GM19468 (cell line): ENCODE data around the gene SHB.
A peak's percentile ranks its signal among the peaks of the same experiment; 100 is the strongest.

Experiments
- ATAC-seq: cut with Tn5 transposase; IDR thresholded peaks from one replicate; pipeline ENCODE4 v1.9.1; 2021; ENCODE audit warnings: mild to moderate bottlenecking, moderate library complexity, moderate number of reproducible peaks; ENCODE audit not compliant: unreplicated experiment; ENCODE audit errors: extremely low read depth

Gene SHB

GRCh38 chr9:38068701-38069628 is at the start of gene SHB:
Gene SHB (minus strand): TSS chr9:38069227. CDS start chr9:38068645, 582 bp downstream.
- ATAC-seq = no peak

GRCh38 chr9:38117651-38118050 is 48.6 kb upstream of the SHB start:
- ATAC-seq = no peak

- ATAC-seq = no peak
Measured at GRCh38 chr9:38114905-38115304, 45.9 kb upstream of the SHB start.

GRCh38 chr9:38112456-38112855 is 43.4 kb upstream of the SHB start:
- ATAC-seq = no peak

GRCh38 chr9:38112049-38112448 is 43.0 kb upstream of the SHB start:
- no peak for ATAC-seq

GRCh38 chr9:38110476-38110875 is 41.4 kb upstream of the SHB start:
- ATAC-seq = no peak

- no peak for ATAC-seq
Measured at GRCh38 chr9:38109601-38110000, 40.6 kb upstream of the SHB start.

GRCh38 chr9:38108326-38108725 is 39.3 kb upstream of the SHB start:
- ATAC-seq = no peak

GRCh38 chr9:38107811-38108304 is 38.8 kb upstream of the SHB start:
- no peak for ATAC-seq

- no peak for ATAC-seq
Measured at GRCh38 chr9:38107405-38107804, 38.4 kb upstream of the SHB start.

GRCh38 chr9:38106488-38106887 is 37.5 kb upstream of the SHB start:
- ATAC-seq = no peak

GRCh38 chr9:38103340-38103739 is 34.3 kb upstream of the SHB start:
- no peak for ATAC-seq

- no peak for ATAC-seq
Measured at GRCh38 chr9:38101423-38101822, 32.4 kb upstream of the SHB start.

GRCh38 chr9:38096238-38096805 is 27.3 kb upstream of the SHB start:
- no peak for ATAC-seq

GRCh38 chr9:38094165-38094564 is 25.1 kb upstream of the SHB start:
- no peak for ATAC-seq

GRCh38 chr9:38092656-38093055 is 23.6 kb upstream of the SHB start:
- no peak for ATAC-seq

GRCh38 chr9:38092200-38092524 is 23.1 kb upstream of the SHB start:
- ATAC-seq = no peak

GRCh38 chr9:38091310-38092199 is 22.5 kb upstream of the SHB start:
- peak; percentile 33 for ATAC-seq

GRCh38 chr9:38090170-38090569 is 21.1 kb upstream of the SHB start:
- no peak for ATAC-seq

- no peak for ATAC-seq
Measured at GRCh38 chr9:38089387-38090165, 20.5 kb upstream of the SHB start.
